OCI-LY3 (cell line): Measurements from ENCODE around the gene SLC20A1.

Source experiments
- EZH2phosphoT487 ChIP-seq: fragments of 200-600 bp; shearing (Covaris generic); IDR thresholded peaks from 2 replicates; pipeline ENCODE4 v1.6.1; 2018; ENCODE audit warnings: antibody characterized with exemption, mixed run types, low read depth
- TF ChIP-seq, protein P1 (sequence below): fragments of 200-600, 300-600 bp; sonication (generic); IDR thresholded peaks from 2 replicates; pipeline ENCODE4 v1.5.1; 2014; ENCODE audit warnings: antibody characterized with exemption, low read length, low read depth

DNA sequence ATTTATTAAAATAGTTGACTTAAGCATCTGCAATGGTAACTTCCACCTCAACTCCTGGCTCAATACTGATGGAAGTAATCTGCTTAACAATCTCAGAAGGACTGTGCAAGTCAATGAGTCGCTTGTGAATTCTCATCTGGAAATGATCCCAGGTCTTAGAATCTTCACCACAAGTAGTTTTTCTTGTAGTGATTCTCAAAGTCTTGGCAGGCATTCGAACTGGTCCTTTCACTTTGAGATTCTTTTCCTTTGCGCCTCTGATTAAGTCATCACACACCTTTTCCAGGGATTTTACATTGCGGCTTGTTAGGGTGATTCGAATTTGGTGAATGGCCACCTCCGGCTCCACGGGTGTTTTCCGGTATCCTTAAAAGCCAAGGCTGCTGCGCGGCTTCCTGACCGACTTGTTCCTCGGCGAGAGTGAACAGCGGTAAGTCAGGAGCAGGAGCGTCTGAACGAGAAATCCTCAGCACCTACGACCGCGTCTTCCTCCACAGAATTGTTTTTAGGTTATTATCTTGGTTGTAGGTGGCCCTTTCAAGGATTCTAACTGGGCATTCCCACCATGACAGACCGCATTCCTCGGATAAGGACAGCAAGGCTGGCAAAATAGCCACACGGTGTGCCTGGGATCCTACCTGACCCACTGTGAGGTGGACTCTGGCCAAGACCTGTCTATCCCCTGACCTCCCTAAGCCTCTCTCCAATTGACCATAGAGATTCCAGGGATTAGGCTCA lies 23.8 kb upstream of the SLC20A1 start:
- TF ChIP-seq, protein P1, sequence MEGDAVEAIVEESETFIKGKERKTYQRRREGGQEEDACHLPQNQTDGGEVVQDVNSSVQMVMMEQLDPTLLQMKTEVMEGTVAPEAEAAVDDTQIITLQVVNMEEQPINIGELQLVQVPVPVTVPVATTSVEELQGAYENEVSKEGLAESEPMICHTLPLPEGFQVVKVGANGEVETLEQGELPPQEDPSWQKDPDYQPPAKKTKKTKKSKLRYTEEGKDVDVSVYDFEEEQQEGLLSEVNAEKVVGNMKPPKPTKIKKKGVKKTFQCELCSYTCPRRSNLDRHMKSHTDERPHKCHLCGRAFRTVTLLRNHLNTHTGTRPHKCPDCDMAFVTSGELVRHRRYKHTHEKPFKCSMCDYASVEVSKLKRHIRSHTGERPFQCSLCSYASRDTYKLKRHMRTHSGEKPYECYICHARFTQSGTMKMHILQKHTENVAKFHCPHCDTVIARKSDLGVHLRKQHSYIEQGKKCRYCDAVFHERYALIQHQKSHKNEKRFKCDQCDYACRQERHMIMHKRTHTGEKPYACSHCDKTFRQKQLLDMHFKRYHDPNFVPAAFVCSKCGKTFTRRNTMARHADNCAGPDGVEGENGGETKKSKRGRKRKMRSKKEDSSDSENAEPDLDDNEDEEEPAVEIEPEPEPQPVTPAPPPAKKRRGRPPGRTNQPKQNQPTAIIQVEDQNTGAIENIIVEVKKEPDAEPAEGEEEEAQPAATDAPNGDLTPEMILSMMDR: no peak
- TF ChIP-seq EZH2phosphoT487: no peak
